ENCODE measurements around the gene ZNF680.

GRCh38 chr7:64498270-64498669 is 64.6 kb downstream of the ZNF680 start:
- TF ChIP-seq CTCF (IDR thresholded peaks at IDR 0.05 in 2 of 3, conservative IDR thresholded peaks at IDR 0.05 in 1 of 3; ENCODE audit: borderline replicate concordance in 1 of 3, insufficient read depth in 1 of 3, low read depth in 2 of 3, low read length in 2 of 3) (no peak), POLR2A (IDR thresholded peaks at IDR 0.05; ENCODE audit: borderline replicate concordance, extremely low read depth, insufficient read depth, insufficient read length) (no peak), JUND (IDR thresholded peaks at IDR 0.05) (no peak), REST (IDR thresholded peaks at IDR 0.05; ENCODE audit: low read depth) (no peak), CEBPB (IDR thresholded peaks at IDR 0.05; ENCODE audit: low read depth) (no peak), EZH2 (IDR thresholded peaks at IDR 0.05) (no peak), POLR2AphosphoS5 (IDR thresholded peaks at IDR 0.05; ENCODE audit: low read depth, low read length) (no peak), YY1 (IDR thresholded peaks at IDR 0.05; ENCODE audit: extremely low read depth, insufficient replicate concordance, low read depth, low read length) (no peak), ATF3 (IDR thresholded peaks at IDR 0.05) (no peak), ZFX (IDR thresholded peaks at IDR 0.05) (no peak)

Data from HCT116 (cell line).